GM12878 (cell line): ENCODE measurements around the gene PCCA. TPM values are rescaled to one million over a fixed set of nuclear protein-coding genes. Genes with fewer than 3 reads are reported as not detected.
A peak's percentile ranks its signal among the peaks of the same experiment; 100 is the strongest.

Experiments used
- ATAC-seq: fragments of 200-7000 bp; cut with Tn5 transposase; 3 replicates; pipeline ENCODE4 v1.9.1; 2020; ENCODE audit warnings: mild to moderate bottlenecking, moderate library complexity
- BruUV-seq: library from RNA; stranded (reverse); fragments of 400-500 nt; replicated peaks from 2 replicates; lab custom pipeline; 2021; lab: Mats Ljungman, UMichigan
- CTCF ChIA-PET: fragments of 300-600 bp; sonication (Branson Sonifier 250); formaldehyde crosslinking; extraction: SDS; loops from one replicate; lab custom pipeline; 2021; ENCODE audit warnings: inconsistent platforms; lab: Yijun Ruan, JAX
- POLR2A ChIA-PET: fragments of 350-600 bp; formaldehyde crosslinking; extraction: SDS; loops from one replicate; lab custom pipeline; 2021; ENCODE audit warnings: inconsistent platforms; lab: Charles Lee
- RAD21 ChIA-PET: fragments of 300-600 bp; sonication (Branson Sonifier 250); formaldehyde crosslinking; loops from one replicate; lab custom pipeline; 2023; ENCODE audit warnings: antibody characterized with exemption; ENCODE audit not compliant: unreplicated experiment; lab: Charles Lee
- SMC1A ChIA-PET: fragments of 300-600 bp; sonication (Branson Sonifier 250); formaldehyde crosslinking; loops from one replicate; lab custom pipeline; 2023; ENCODE audit not compliant: unreplicated experiment, uncharacterized antibody; lab: Charles Lee
- DNase-seq: peaks from one replicate; pipeline ENCODE4 v3.0.0-alpha.2; 2011; ENCODE audit warnings: low read depth, low spot score
- FAIRE-seq: peaks from 3 replicates; lab custom pipeline; 2011; peaks lifted over from hg19 to GRCh38; lab: Jason Lieb, UNC
- H2AFZ ChIP-seq: 2 replicates; pipeline ENCODE4 v1.6.0; 2011; ENCODE audit warnings: low read depth, low read length, control low read depth; ENCODE audit not compliant: control insufficient read depth
- H3K27ac ChIP-seq: 2 replicates; pipeline ENCODE4 v1.5.1; 2011; ENCODE audit warnings: control low read depth; ENCODE audit not compliant: control insufficient read depth, insufficient read depth
- H3K27me3 ChIP-seq, 2 experiments: replicated peaks in 1 of 2; 2 replicates each; pipeline versions ENCODE4 v1.6.0 to v1.6.1; 2011; ENCODE audit warnings: low read length in 1 of 2; ENCODE audit not compliant: control insufficient read depth in 2 of 2, insufficient read depth in 2 of 2
- H3K36me3 ChIP-seq, 2 experiments: 2 replicates each; pipeline ENCODE4 v1.5.1; 2011; ENCODE audit warnings: low read length in 1 of 2; ENCODE audit not compliant: control insufficient read depth in 2 of 2, insufficient read depth in 2 of 2
- H3K4me1 ChIP-seq: 2 replicates; pipeline ENCODE4 v1.6.1; 2011; ENCODE audit warnings: mild to moderate bottlenecking, low read length, moderate library complexity, mixed read lengths; ENCODE audit not compliant: control insufficient read depth, insufficient read depth
- H3K4me2 ChIP-seq: 2 replicates; pipeline ENCODE4 v1.6.0; 2011; ENCODE audit warnings: control low read depth; ENCODE audit not compliant: control insufficient read depth, insufficient read depth
- H3K4me3 ChIP-seq: fragments of 200-600 bp; sonication (generic); 2 replicates; pipeline ENCODE4 v1.5.1; 2016
- H3K79me2 ChIP-seq: 2 replicates; pipeline ENCODE4 v1.6.0; 2011; ENCODE audit warnings: low read length; ENCODE audit not compliant: control insufficient read depth, insufficient read depth
- H3K9ac ChIP-seq: 2 replicates; pipeline ENCODE4 v1.8.0; 2011; ENCODE audit warnings: low read length, control low read depth, mixed read lengths; ENCODE audit not compliant: control insufficient read depth, insufficient read depth
- H3K9me3 ChIP-seq: replicated peaks from 3 replicates; pipeline ENCODE4 v1.5.1; 2011; ENCODE audit warnings: mild to moderate bottlenecking, low read length; ENCODE audit not compliant: control insufficient read depth, insufficient read depth
- H4K20me1 ChIP-seq: 2 replicates; pipeline ENCODE4 v1.6.0; 2011; ENCODE audit not compliant: control insufficient read depth, insufficient read depth
- ATF7 ChIP-seq: fragments of 450-650 bp; IDR thresholded peaks from 2 replicates; pipeline ENCODE4 v1.6.1; 2016; ENCODE audit warnings: low read depth, mild to moderate bottlenecking
- BMI1 ChIP-seq: fragments of 450-650 bp; IDR thresholded peaks from 2 replicates; pipeline ENCODE4 v1.6.1; 2016; ENCODE audit warnings: mild to moderate bottlenecking, moderate library complexity, borderline replicate concordance
- CEBPB ChIP-seq, 2 experiments: fragments of 150-350 bp in 1 of 2; IDR thresholded peaks; 2 replicates each; pipeline ENCODE4 v1.6.1; 2012 to 2014; ENCODE audit warnings: low read depth in 2 of 2, low read length in 2 of 2, borderline replicate concordance in 1 of 2, inconsistent platforms in 1 of 2
- CHD4 ChIP-seq: fragments of 200-600 bp; sonication (generic); IDR thresholded peaks from 2 replicates; pipeline ENCODE4 v1.6.1; 2016; ENCODE audit warnings: mild to moderate bottlenecking
- CREB1 ChIP-seq: IDR thresholded peaks from 2 replicates; pipeline ENCODE4 v1.6.1; 2012; ENCODE audit warnings: low read depth, mild to moderate bottlenecking, inconsistent platforms
- EED ChIP-seq: sonication (generic); IDR thresholded peaks from 2 replicates; pipeline ENCODE4 v1.6.1; 2016; ENCODE audit warnings: antibody characterized with exemption, low read depth
- EGR1 ChIP-seq, 2 experiments: IDR thresholded peaks; 1 replicate in 1 of 2; 2 replicates in 1 of 2; pipeline ENCODE4 v1.6.1; 2011 to 2012; ENCODE audit warnings: low read depth in 2 of 2, low read length in 2 of 2, borderline replicate concordance in 1 of 2, mild to moderate bottlenecking in 1 of 2, moderate library complexity in 1 of 2
- ESRRA ChIP-seq: IDR thresholded peaks from 2 replicates; pipeline ENCODE4 v1.6.1; 2012; ENCODE audit warnings: mild to moderate bottlenecking, low read length, improper control_type of control experiment
- HDAC6 ChIP-seq: fragments of 200-600 bp; sonication (generic); IDR thresholded peaks from one replicate; pipeline ENCODE4 v1.8.0; 2017; ENCODE audit warnings: antibody characterized with exemption; ENCODE audit not compliant: unreplicated experiment
- IKZF2 ChIP-seq, 2 experiments: fragments of 450-650 bp; IDR thresholded peaks; 2 replicates each; pipeline ENCODE4 v1.6.1; 2017; ENCODE audit warnings: mild to moderate bottlenecking in 2 of 2, moderate library complexity in 2 of 2
- JUNB ChIP-seq: IDR thresholded peaks from 2 replicates; pipeline ENCODE4 v1.6.1; 2016; ENCODE audit warnings: antibody characterized with exemption, mild to moderate bottlenecking
- RELA ChIP-seq: fragments of 450-650 bp; IDR thresholded peaks from 2 replicates; pipeline ENCODE4 v1.8.0; 2014; ENCODE audit warnings: borderline replicate concordance; ENCODE audit not compliant: partially characterized antibody
- STAT1 ChIP-seq: fragments of 450-650 bp; conservative IDR thresholded peaks from 2 replicates; pipeline ENCODE4 v1.6.1; 2014; ENCODE audit warnings: antibody characterized with exemption, mild to moderate bottlenecking
- STAT3 ChIP-seq: IDR thresholded peaks from 2 replicates; pipeline ENCODE4 v1.6.1; 2011; ENCODE audit warnings: low read depth, low read length, improper control_type of control experiment
- ZSCAN29 ChIP-seq: fragments of 450-650 bp; IDR thresholded peaks from 2 replicates; pipeline ENCODE4 v1.6.1; 2017; ENCODE audit warnings: mild to moderate bottlenecking, moderate library complexity
- WGBS: methylation state at CpG from one replicate; pipeline ENCODE4 v1.1.6; 2016; ENCODE audit warnings: low lambda C conversion rate; ENCODE audit not compliant: insufficient replicate concordance, insufficient coverage; ENCODE audit errors: missing lambda C conversion rate; 5-methylcytosine and 5-hydroxymethylcytosine counted together
- in situ Hi-C: fragments of 300-500 bp; cut with MboI; formaldehyde crosslinking; loops from 9 replicates; pipeline ENCODE4 v1.14.3; 2018; ENCODE audit warnings: mixed read lengths
- intact Hi-C: fragments of 100-400 bp; cut with micrococcal nuclease; formaldehyde crosslinking; loops from one replicate; pipeline ENCODE4 v1.14.2; 2022; ENCODE audit not compliant: unreplicated experiment
- polyA plus RNA-seq, 11 experiments: library from polyadenylated mRNA; depleted of rRNA in 4 of 11; unstranded in 6 of 11; stranded (reverse) in 5 of 11; fragments of >200 nt; fragmentation: Nextera tagmentation in 4 of 11; fragmentation: Illumina TruSeq in 1 of 11; extraction: Ambion mirVana in 4 of 11; extraction: Trizol in 1 of 11; gene quantifications; 1 replicate in 1 of 11; 2 replicates in 10 of 11; pipeline versions ENCODE4 v1.2.1 to v1.2.3, GENCODE V29; 2011 to 2016; ENCODE audit warnings: inconsistent platforms in 2 of 11, missing spikeins in 2 of 11, low read depth in 1 of 11
- total RNA-seq, 4 experiments: library from RNA; depleted of rRNA in 3 of 4; stranded (reverse); fragments of >200 nt in 3 of 4; fragmentation: Illumina TruSeq in 1 of 4; extraction: Trizol in 1 of 4; gene quantifications; 2 replicates each; pipeline versions ENCODE4 v1.2.1 to v1.2.3, GENCODE V29; 2013 to 2021
- TF ChIP-seq, protein P1 (sequence below): IDR thresholded peaks from 2 replicates; pipeline ENCODE4 v1.6.1; 2012; ENCODE audit warnings: low read depth, low read length, improper control_type of control experiment
- TF ChIP-seq, protein P2 (sequence below): IDR thresholded peaks from 2 replicates; pipeline ENCODE4 v1.6.1; 2011; ENCODE audit warnings: low read depth, mild to moderate bottlenecking, low read length, moderate library complexity, borderline replicate concordance; ENCODE audit errors: extremely low read depth

The PCCA gene
- total and polyA plus RNA-seq, 10 of the 15 experiments (the other 5 are each of a cell fraction or from before 2014, with no cell fraction given), result 5.9 to 18.2 (median 12.4) TPM

DNA sequence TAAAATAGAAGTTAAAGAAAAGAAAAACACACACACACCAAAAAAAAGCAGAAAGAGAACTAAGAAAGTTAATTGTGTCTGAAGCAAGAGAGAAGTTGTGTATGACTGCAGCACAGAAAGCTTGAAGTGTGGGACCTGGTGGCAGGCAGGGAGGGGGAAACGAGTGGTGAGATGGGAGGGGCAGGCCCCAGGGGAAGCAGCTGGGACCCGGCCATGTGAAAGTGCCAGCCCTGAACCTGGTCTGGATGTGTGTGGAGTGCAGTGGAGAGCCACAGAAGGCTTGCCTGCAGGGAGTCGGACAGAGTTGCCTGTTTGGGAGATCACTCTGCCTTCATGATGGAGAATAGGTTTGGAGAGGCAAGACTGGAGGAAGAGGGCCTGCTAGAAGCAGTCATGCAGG is 300.7 kb downstream of the PCCA start:
- ChIA-PET CTCF (no interaction called here), POLR2A (no interaction called here), SMC1A (no interaction called here), RAD21 (no interaction called here)
- Histone ChIP-seq H4K20me1 (no peaks in the 10 kb centered on the region), H3K4me1 (peaks cover 18% of the 10 kb centered on the region), H3K9ac (no peak overlapping the region), H3K4me3 (no peak overlapping the region), H3K79me2 (no peaks in the 10 kb centered on the region), H3K27ac (no peak overlapping the region), H3K9me3 (no peaks in the 10 kb centered on the region; the same call in 2 of the 3 replicates), H3K27me3 (no peaks in the 10 kb centered on the region), H3K36me3 (no peaks in the 10 kb centered on the region), H2AFZ (no peak overlapping the region), H3K4me2 (no peak overlapping the region)
- intact Hi-C loops, result no loop called here
- ATAC-seq (no peak), FAIRE-seq (no peak), DNase-seq (no peak)
- 46% methylated on average over 3 of the region's 3 CpGs for WGBS
- TF ChIP-seq, protein P1, sequence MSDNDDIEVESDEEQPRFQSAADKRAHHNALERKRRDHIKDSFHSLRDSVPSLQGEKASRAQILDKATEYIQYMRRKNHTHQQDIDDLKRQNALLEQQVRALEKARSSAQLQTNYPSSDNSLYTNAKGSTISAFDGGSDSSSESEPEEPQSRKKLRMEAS, result no peak
- no peak for TF ChIP-seq HDAC6
- TF ChIP-seq CEBPB (IDR thresholded peaks at IDR 0.05; ENCODE audit: borderline replicate concordance in 1 of 2, low read depth in 2 of 2, low read length in 2 of 2), result no peak
- no peak for TF ChIP-seq CREB1
- in situ Hi-C loops, result no loop called here
- no TSS peak for BruUV-seq

DNA sequence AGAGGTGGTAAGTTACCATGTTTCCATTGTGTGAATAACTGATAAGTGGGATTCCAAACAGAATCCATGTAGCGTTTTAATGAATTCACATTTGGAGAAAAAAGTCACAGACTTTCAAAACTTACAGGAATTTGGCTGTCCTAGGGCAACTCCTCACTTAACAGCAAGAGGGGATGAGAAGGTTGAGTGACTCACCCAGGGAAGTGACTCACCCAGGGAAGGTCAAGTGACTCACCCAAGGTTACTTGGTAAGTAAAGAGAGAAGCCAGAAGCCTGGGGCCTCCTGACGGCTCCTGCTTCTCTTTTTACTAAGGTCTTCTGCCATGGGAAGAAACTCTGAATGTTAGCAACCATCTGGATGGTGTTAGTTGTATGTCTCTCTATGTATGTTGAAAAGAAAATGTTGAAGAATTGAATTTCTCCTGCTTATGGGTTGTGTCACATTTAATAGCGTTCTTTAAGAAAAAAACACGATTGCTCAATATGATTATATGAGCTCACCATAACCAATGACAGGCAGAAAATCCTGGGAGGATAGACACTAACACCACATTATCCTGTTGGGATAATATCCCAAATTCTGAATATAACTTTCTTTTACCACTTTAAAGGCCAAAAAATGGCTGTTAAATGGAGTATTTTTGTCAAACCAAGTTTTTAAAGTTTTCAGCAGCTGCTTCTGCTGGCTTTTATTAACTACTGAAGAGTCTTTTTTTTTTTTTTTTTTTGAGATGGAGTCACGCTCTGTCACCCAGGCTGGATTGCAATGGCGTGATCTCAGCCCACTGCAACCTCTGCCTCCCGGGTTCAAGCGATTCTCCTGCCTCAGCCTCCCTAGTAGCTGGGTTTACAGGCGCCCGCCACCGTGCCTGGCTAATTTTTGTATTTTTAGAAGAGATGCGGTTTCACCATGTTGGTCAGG is 304.1 kb downstream of the PCCA start:
- Histone ChIP-seq H2AFZ (no peak overlapping the region), H3K36me3 (no peaks in the 10 kb centered on the region), H3K79me2 (no peaks in the 10 kb centered on the region), H3K9ac (no peak overlapping the region), H3K27ac (no peak overlapping the region), H3K27me3 (no peaks in the 10 kb centered on the region), H3K4me2 (peak overlapping the region; percentile 23; the same call in 1 of the 2 replicates), H3K9me3 (no peaks in the 10 kb centered on the region; the same call in 2 of the 3 replicates), H4K20me1 (no peaks in the 10 kb centered on the region), H3K4me3 (no peak overlapping the region), H3K4me1 (peaks cover 23% of the 10 kb centered on the region)
- ChIA-PET RAD21 (no interaction called here), POLR2A (no interaction called here), SMC1A (no interaction called here), CTCF (no interaction called here)
- DNase-seq, result peak; percentile 19
- no peak for FAIRE-seq
- peak; percentile 41 for ATAC-seq
- in situ Hi-C loops, result no loop called here
- BruUV-seq, result no TSS peak
- WGBS, result 66% methylated on average over 11 of the region's 12 CpGs
- intact Hi-C loops, result no loop called here
- no peak for TF ChIP-seq CHD4
- TF ChIP-seq JUNB, result peak; percentile 64
- no peak for TF ChIP-seq BMI1
- no peak for TF ChIP-seq STAT1
- TF ChIP-seq EGR1 (IDR thresholded peaks at IDR 0.05; ENCODE audit: borderline replicate concordance in 1 of 2, low read depth in 2 of 2, low read length in 2 of 2), result no peak
- TF ChIP-seq, protein P2, sequence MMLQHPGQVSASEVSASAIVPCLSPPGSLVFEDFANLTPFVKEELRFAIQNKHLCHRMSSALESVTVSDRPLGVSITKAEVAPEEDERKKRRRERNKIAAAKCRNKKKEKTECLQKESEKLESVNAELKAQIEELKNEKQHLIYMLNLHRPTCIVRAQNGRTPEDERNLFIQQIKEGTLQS, result no peak
- TF ChIP-seq ZSCAN29, result no peak
- no peak for TF ChIP-seq RELA
- 0 out of 2 replicates have a peak, but pooled peaks have one; percentile 18 for TF ChIP-seq EED
- TF ChIP-seq ATF7, result no peak
- TF ChIP-seq ESRRA, result peak; percentile 59; the same call in 1 of the 2 replicates
- TF ChIP-seq STAT3, result no peak
- 0 out of 4 replicates have a peak, but pooled peaks of 1 of the 2 experiments have one; percentile 10 for TF ChIP-seq IKZF2 (IDR thresholded peaks at IDR 0.05)
